ENCODE data around the gene UCHL3.

DNA sequence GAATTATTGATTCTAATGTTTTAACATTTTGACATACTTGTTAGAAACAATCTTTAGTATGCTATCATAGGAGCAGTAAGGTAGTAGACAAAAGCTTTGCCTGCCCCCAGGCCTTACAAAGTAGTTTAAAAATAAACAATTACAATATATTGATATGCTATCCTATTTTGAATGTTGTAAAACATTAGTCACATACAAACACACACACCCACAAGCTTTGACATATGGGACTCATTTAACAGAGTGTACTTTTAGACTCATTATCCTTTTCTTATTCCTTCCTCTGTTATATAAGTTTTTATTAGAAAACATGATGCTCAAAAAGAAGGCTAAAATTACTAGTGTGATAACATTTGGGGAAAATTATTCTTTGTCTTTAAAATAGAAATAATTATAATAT is 33.5 kb downstream of the UCHL3 start:
- TF ChIP-seq EZH2phosphoT487 (IDR thresholded peaks at IDR 0.05; ENCODE audit: borderline replicate concordance, low read depth, low read length), result no peak
- TF ChIP-seq, protein P1, sequence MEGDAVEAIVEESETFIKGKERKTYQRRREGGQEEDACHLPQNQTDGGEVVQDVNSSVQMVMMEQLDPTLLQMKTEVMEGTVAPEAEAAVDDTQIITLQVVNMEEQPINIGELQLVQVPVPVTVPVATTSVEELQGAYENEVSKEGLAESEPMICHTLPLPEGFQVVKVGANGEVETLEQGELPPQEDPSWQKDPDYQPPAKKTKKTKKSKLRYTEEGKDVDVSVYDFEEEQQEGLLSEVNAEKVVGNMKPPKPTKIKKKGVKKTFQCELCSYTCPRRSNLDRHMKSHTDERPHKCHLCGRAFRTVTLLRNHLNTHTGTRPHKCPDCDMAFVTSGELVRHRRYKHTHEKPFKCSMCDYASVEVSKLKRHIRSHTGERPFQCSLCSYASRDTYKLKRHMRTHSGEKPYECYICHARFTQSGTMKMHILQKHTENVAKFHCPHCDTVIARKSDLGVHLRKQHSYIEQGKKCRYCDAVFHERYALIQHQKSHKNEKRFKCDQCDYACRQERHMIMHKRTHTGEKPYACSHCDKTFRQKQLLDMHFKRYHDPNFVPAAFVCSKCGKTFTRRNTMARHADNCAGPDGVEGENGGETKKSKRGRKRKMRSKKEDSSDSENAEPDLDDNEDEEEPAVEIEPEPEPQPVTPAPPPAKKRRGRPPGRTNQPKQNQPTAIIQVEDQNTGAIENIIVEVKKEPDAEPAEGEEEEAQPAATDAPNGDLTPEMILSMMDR (conservative IDR thresholded peaks at IDR 0.05; ENCODE audit: low read length), result no peak
